Upper lobe of right lung (tissue), 1 donor: ENCODE measurements around the gene DENND5A. TPM values are rescaled to one million over a fixed set of nuclear protein-coding genes. Genes with fewer than 3 reads are reported as not detected.

Experiments used
- ATAC-seq: fragments of 200-7000 bp; cut with Tn5 transposase; one replicate; pipeline ENCODE4 v1.9.1; 2020; ENCODE audit warnings: mild to moderate bottlenecking, moderate library complexity
- DNase-seq: peaks from one replicate; pipeline ENCODE4 v3.0.0-alpha.2; 2020
- H3K27ac ChIP-seq: fragments of 200-600 bp; one replicate; pipeline ENCODE4 v1.8.0; 2022
- H3K27me3 ChIP-seq: fragments of 200-600 bp; one replicate; pipeline ENCODE4 v1.8.0; 2022; ENCODE audit warnings: mild to moderate bottlenecking
- H3K36me3 ChIP-seq: fragments of 200-600 bp; one replicate; pipeline ENCODE4 v1.8.0; 2022
- H3K4me1 ChIP-seq: fragments of 200-600 bp; one replicate; pipeline ENCODE4 v1.8.0; 2022
- H3K4me3 ChIP-seq: fragments of 200-600 bp; one replicate; pipeline ENCODE4 v1.8.0; 2022; ENCODE audit warnings: mild to moderate bottlenecking
- H3K9me3 ChIP-seq: fragments of 200-600 bp; one replicate; pipeline ENCODE4 v1.8.0; 2022
- intact Hi-C: fragments of 100-400 bp; cut with DNase I; formaldehyde crosslinking; loops from one replicate; pipeline ENCODE4 v1.11.0; 2022
- microRNA-seq: library from miRNA; unstranded; fragments of <30 nt; microRNA quantifications from one replicate; pipeline ENCODE4 v1.2.0, GENCODE V29; 2020; ENCODE audit warnings: borderline microRNAs expressed
- total RNA-seq: library from RNA; stranded (reverse); fragmentation: NEBNext Ultra II Directional; extraction: Animal tissue kit (Norgen Biotek cat#: 25700); gene quantifications from one replicate; pipeline ENCODE4 v1.2.1, GENCODE V29; 2021
- TF ChIP-seq, protein P1 (sequence below): fragments of 200-600 bp; IDR thresholded peaks from one replicate; pipeline ENCODE4 v1.8.0; 2022; ENCODE audit warnings: antibody characterized with exemption
- donor health status: DM: no; HTN: yes; CAD: no; lungs with severe emphysema.

The DENND5A gene
- total RNA-seq, 1 donor from 2014 or later, result 90.8 TPM

GRCh38 chr11:9089636-9090035, 175.5 kb downstream of the DENND5A start:
- ATAC-seq, result peak; percentile 6
- Histone ChIP-seq H3K27ac (no peak overlapping the region), H3K4me3 (no peak overlapping the region), H3K36me3 (no peaks in the 10 kb centered on the region), H3K4me1 (no peaks in the 10 kb centered on the region), H3K27me3 (peaks cover 7% of the 10 kb centered on the region), H3K9me3 (no peaks in the 10 kb centered on the region)
- DNase-seq, result no peak
- intact Hi-C loops, result no loop called here
- TF ChIP-seq, protein P1, sequence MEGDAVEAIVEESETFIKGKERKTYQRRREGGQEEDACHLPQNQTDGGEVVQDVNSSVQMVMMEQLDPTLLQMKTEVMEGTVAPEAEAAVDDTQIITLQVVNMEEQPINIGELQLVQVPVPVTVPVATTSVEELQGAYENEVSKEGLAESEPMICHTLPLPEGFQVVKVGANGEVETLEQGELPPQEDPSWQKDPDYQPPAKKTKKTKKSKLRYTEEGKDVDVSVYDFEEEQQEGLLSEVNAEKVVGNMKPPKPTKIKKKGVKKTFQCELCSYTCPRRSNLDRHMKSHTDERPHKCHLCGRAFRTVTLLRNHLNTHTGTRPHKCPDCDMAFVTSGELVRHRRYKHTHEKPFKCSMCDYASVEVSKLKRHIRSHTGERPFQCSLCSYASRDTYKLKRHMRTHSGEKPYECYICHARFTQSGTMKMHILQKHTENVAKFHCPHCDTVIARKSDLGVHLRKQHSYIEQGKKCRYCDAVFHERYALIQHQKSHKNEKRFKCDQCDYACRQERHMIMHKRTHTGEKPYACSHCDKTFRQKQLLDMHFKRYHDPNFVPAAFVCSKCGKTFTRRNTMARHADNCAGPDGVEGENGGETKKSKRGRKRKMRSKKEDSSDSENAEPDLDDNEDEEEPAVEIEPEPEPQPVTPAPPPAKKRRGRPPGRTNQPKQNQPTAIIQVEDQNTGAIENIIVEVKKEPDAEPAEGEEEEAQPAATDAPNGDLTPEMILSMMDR, result no peak

- ATAC-seq, result no peak
- H3K4me3 ChIP-seq, result no peak overlapping the region
- intact Hi-C loops, result no loop called here
- no peaks in the 10 kb centered on the region for H3K4me1 ChIP-seq
- H3K27ac ChIP-seq, result no peak overlapping the region
- TF ChIP-seq, protein P1, result no peak
- DNase-seq, result no peak
- no peaks in the 10 kb centered on the region for H3K36me3 ChIP-seq
- no peaks in the 10 kb centered on the region for H3K9me3 ChIP-seq
- H3K27me3 ChIP-seq, result peaks cover 7% of the 10 kb centered on the region
Measured at GRCh38 chr11:9089061-9089460, 176.1 kb downstream of the DENND5A start.

Small RNAs within 50 kb of the gene (microRNA-seq; reads per million reads assigned to microRNA genes)
- not detected for gene MIR5691

Other genes starting within 250 kb of the DENND5A start
- gene SCUBE2, start 173.8 kb downstream of the DENND5A start, total RNA-seq, result 9.9 TPM
- gene TMEM41B, start 49.2 kb upstream of the DENND5A start, total RNA-seq, result 71.6 TPM
- gene IPO7, start 119.3 kb upstream of the DENND5A start, total RNA-seq, result 120 TPM
- gene ZNF143, start 195.7 kb upstream of the DENND5A start, total RNA-seq, result 29.6 TPM